Measurements from ENCODE around the gene ERGIC2.

Gene ERGIC2

GRCh38 chr12:29380536-29381523 lies at the start of gene ERGIC2 (continued):
- TF ChIP-seq PBX3 (CRISPR knock-in tag; IDR thresholded peaks at IDR 0.05), result 0 out of 2 replicates have a peak, but pooled peaks have one; percentile 24
- peak; percentile 81 for TF ChIP-seq ZBTB17 (tag by site-specific recombination; IDR thresholded peaks at IDR 0.05)
- TF ChIP-seq ZNF18 (tag by site-specific recombination; IDR thresholded peaks at IDR 0.05), result no peak

GRCh38 chr12:29430716-29431044 lies 49.7 kb upstream of the ERGIC2 start:
- POLR2A ChIA-PET, result no interaction called here
- H3K9me3 ChIP-seq (ENCODE audit: control insufficient read depth, insufficient read depth, low read depth, low read length), result no peaks in the 10 kb centered on the region
- no peak for TF ChIP-seq ZNF211 (tag by site-specific recombination; IDR thresholded peaks at IDR 0.05; ENCODE audit: low read depth)
- no peak for TF ChIP-seq EGR2 (tag by site-specific recombination; IDR thresholded peaks at IDR 0.05; ENCODE audit: low read depth)
- TF ChIP-seq MEIS1 (CRISPR knock-in tag; IDR thresholded peaks at IDR 0.05; ENCODE audit: borderline replicate concordance), result no peak
- TF ChIP-seq ZNF76 (tag by site-specific recombination; IDR thresholded peaks at IDR 0.05; ENCODE audit: borderline replicate concordance, low read depth), result no peak
- no peak for TF ChIP-seq ZNF473 (tag by site-specific recombination; IDR thresholded peaks at IDR 0.05)
- no peak for TF ChIP-seq ZNF175 (tag by site-specific recombination; IDR thresholded peaks at IDR 0.05)
- H3K36me3 ChIP-seq (ENCODE audit: control insufficient read depth in 2 of 2, insufficient read depth in 1 of 2, low read length in 2 of 2), result no peaks in the 10 kb centered on the region
- CTCF ChIA-PET, result interaction anchor here (0.6 kb wide), 1 partner anchor 766 kb away, joined by 3 read pairs; no protein-coding TSS in a partner anchor
- no peak overlapping the region for H3K4me3 ChIP-seq (ENCODE audit: low read depth, low read length)
- H3K27ac ChIP-seq (ENCODE audit: extremely low read depth, low read depth, low read length), result no peak overlapping the region
- no peaks in the 10 kb centered on the region for H3K4me1 ChIP-seq (ENCODE audit: control insufficient read depth, insufficient read depth, low read length)

- Histone ChIP-seq H3K9me3 (ENCODE audit: control insufficient read depth, insufficient read depth, low read depth, low read length) (no peaks in the 10 kb centered on the region), H3K4me1 (ENCODE audit: control insufficient read depth, insufficient read depth, low read length) (no peaks in the 10 kb centered on the region), H3K36me3 (ENCODE audit: control insufficient read depth in 2 of 2, insufficient read depth in 1 of 2, low read length in 2 of 2) (no peaks in the 10 kb centered on the region), H3K4me3 (ENCODE audit: low read depth, low read length) (no peak overlapping the region), H3K27ac (ENCODE audit: extremely low read depth, low read depth, low read length) (no peak overlapping the region)
- POLR2A ChIA-PET, result no interaction called here
- no peak for TF ChIP-seq GLIS2 (tag by site-specific recombination; IDR thresholded peaks at IDR 0.05)
- no peak for TF ChIP-seq ZNF654 (tag by site-specific recombination; IDR thresholded peaks at IDR 0.05; ENCODE audit: low read depth)
- TF ChIP-seq ZNF121 (tag by site-specific recombination; IDR thresholded peaks at IDR 0.05), result no peak
- no peak for TF ChIP-seq HOXC10 (CRISPR knock-in tag; IDR thresholded peaks at IDR 0.05)
- TF ChIP-seq ZSCAN30 (tag by site-specific recombination; IDR thresholded peaks at IDR 0.05), result no peak
- TF ChIP-seq ZNF211 (tag by site-specific recombination; IDR thresholded peaks at IDR 0.05; ENCODE audit: low read depth), result no peak
- TF ChIP-seq RBAK (tag by site-specific recombination; IDR thresholded peaks at IDR 0.05), result no peak
- no peak for TF ChIP-seq ZIC2 (tag by site-specific recombination; IDR thresholded peaks at IDR 0.05)
- no peak for TF ChIP-seq ZNF585B (tag by site-specific recombination; IDR thresholded peaks at IDR 0.05)
- no peak for TF ChIP-seq KLF9 (tag by site-specific recombination; IDR thresholded peaks at IDR 0.05; ENCODE audit: low read depth)
- no peak for TF ChIP-seq ZNF19 (tag by site-specific recombination; IDR thresholded peaks at IDR 0.05; ENCODE audit: low read depth)
- TF ChIP-seq KLF10 (tag by site-specific recombination; IDR thresholded peaks at IDR 0.05), result no peak
- no peak for TF ChIP-seq ZSCAN5A (tag by site-specific recombination; IDR thresholded peaks at IDR 0.05)
- no peak for TF ChIP-seq ZNF223 (tag by site-specific recombination; IDR thresholded peaks at IDR 0.05)
- CTCF ChIA-PET, result interaction anchor here (0.6 kb wide), 1 partner anchor 767 kb away, joined by 3 read pairs; no protein-coding TSS in a partner anchor
Observed at GRCh38 chr12:29429999-29430715, 49.2 kb upstream of the ERGIC2 start.
